Neural progenitor cell (in vitro differentiated cells): ENCODE data around the gene BRD9. TPM values are rescaled to one million over a fixed set of nuclear protein-coding genes. Genes with fewer than 3 reads are reported as not detected.
A peak's percentile ranks its signal among the peaks of the same experiment; 100 is the strongest.
"Not testable (repeated sequence)": the region's sequence is repeated elsewhere in the genome, so short reads cannot be mapped to it uniquely, and the experiment has no call there.

Source experiments
- DNase-seq: peaks from one replicate; pipeline ENCODE4 v3.0.0-alpha.2; 2016; ENCODE audit warnings: low spot score
- H2AFZ ChIP-seq: fragments of 200-600 bp; sonication (generic); replicated peaks from 2 replicates; pipeline ENCODE4 v1.6.1; 2016; ENCODE audit warnings: antibody characterized with exemption
- H3F3A ChIP-seq: fragments of 200-600 bp; sonication (generic); 2 replicates; pipeline ENCODE4 v1.6.1; 2016; ENCODE audit warnings: antibody characterized with exemption, low read depth
- H3K27ac ChIP-seq: fragments of 200-600 bp; sonication (generic); 2 replicates; pipeline ENCODE4 v1.5.1; 2016; ENCODE audit warnings: mild to moderate bottlenecking
- H3K27me3 ChIP-seq: fragments of 200-600 bp; sonication (generic); 2 replicates; pipeline ENCODE4 v1.6.1; 2016; ENCODE audit warnings: mild to moderate bottlenecking, moderate library complexity
- H3K36me3 ChIP-seq: fragments of 200-600 bp; sonication (generic); 2 replicates; pipeline ENCODE4 v1.5.1; 2016
- H3K4me1 ChIP-seq: fragments of 200-600 bp; sonication (generic); 2 replicates; pipeline ENCODE4 v1.6.1; 2016; ENCODE audit warnings: mixed run types
- H3K4me2 ChIP-seq: fragments of 200-600 bp; sonication (generic); 2 replicates; pipeline ENCODE4 v1.6.1; 2016
- H3K4me3 ChIP-seq: fragments of 200-600 bp; sonication (generic); 2 replicates; pipeline ENCODE4 v1.5.1; 2016
- H3K79me2 ChIP-seq: fragments of 200-600 bp; sonication (generic); 2 replicates; pipeline ENCODE4 v1.6.1; 2016; ENCODE audit warnings: low read depth
- H3K9ac ChIP-seq: fragments of 200-600 bp; sonication (generic); 2 replicates; pipeline ENCODE4 v1.6.1; 2016
- H3K9me3 ChIP-seq: fragments of 200-600 bp; sonication (generic); 2 replicates; pipeline ENCODE4 v1.5.1; 2016; ENCODE audit warnings: low read depth
- H4K20me1 ChIP-seq: fragments of 200-600 bp; sonication (generic); 2 replicates; pipeline ENCODE4 v1.6.1; 2016; ENCODE audit warnings: low read depth
- H3K27ac Mint-ChIP-seq: 3 replicates; pipeline ENCODE4 v1.8.0; 2021; ENCODE audit warnings: mixed read lengths
- H3K27me3 Mint-ChIP-seq: 2 replicates; pipeline ENCODE4 v1.8.0; 2022; ENCODE audit warnings: low read depth, mild to moderate bottlenecking, inconsistent platforms, moderate library complexity, mixed read lengths; ENCODE audit not compliant: insufficient read depth
- H3K36me3 Mint-ChIP-seq: 3 replicates; pipeline ENCODE4 v1.8.0; 2021; ENCODE audit warnings: mixed read lengths
- H3K4me1 Mint-ChIP-seq: 3 replicates; pipeline ENCODE4 v1.8.0; 2021; ENCODE audit warnings: mixed read lengths
- H3K4me3 Mint-ChIP-seq: 3 replicates; pipeline ENCODE4 v1.8.0; 2021; ENCODE audit warnings: mild to moderate bottlenecking, moderate library complexity, mixed read lengths
- H3K9me3 Mint-ChIP-seq: 3 replicates; pipeline ENCODE4 v1.8.0; 2020; ENCODE audit warnings: mixed read lengths
- EZH2 ChIP-seq: fragments of 200-600 bp; sonication (generic); IDR thresholded peaks from 2 replicates; pipeline ENCODE4 v1.6.1; 2017; ENCODE audit warnings: antibody characterized with exemption, mild to moderate bottlenecking, moderate library complexity
- EZH2phosphoT487 ChIP-seq: fragments of 200-600 bp; sonication (generic); IDR thresholded peaks from 2 replicates; pipeline ENCODE4 v1.6.1; 2017; ENCODE audit warnings: antibody characterized with exemption
- total RNA-seq: library from RNA; depleted of rRNA; stranded (reverse); fragments of >200 nt; gene quantifications from 2 replicates; pipeline ENCODE4 v1.2.3, GENCODE V29; 2015; ENCODE audit warnings: low replicate concordance
- TF ChIP-seq, protein P1 (sequence below): fragments of 200-600 bp; sonication (generic); IDR thresholded peaks from 2 replicates; pipeline ENCODE4 v1.5.1; 2017; ENCODE audit warnings: antibody characterized with exemption, mild to moderate bottlenecking

The BRD9 gene
- total RNA-seq, 1 donor from 2014 or later: 37.5 TPM

DNA sequence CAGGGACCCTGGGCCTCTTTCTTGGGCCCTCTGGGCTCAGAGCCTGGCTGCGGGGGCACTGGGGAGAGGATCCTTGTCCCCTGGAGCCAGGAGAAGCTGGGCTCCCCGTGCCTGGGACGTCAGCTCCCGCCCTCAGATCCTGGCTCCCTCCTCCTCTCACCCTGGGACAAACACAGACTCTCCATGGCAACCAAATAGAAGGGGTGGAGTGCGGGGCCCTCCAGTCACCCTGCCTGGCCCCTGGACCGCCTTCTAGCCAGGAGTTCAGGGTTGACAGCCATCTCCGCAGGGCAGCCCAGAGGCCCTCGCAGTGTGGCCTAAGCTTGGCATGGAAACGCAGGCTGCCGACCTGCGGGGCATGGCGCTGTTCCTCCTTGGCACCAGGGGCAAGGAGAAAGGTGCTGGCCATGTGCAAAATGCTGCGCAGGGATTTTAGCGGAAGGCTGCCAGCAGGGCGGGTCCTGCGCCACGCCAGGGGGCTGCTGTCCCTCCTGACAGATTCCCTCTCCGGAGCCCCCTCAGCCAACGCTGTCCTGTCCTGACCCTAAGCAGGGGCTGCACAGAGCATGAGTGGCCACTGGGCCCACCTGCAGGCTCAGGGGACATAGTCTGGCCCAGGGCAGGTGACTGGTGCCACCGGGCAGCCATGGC is 42.8 kb downstream of the BRD9 start:
- H3K36me3 Mint-ChIP-seq: no peaks in the 10 kb centered on the region
- Histone ChIP-seq H4K20me1 (no peaks in the 10 kb centered on the region), H3K9ac (no peak overlapping the region), H3K27me3 (no peaks in the 10 kb centered on the region), H3F3A (peaks cover 5% of the 10 kb centered on the region), H3K4me1 (peaks cover 15% of the 10 kb centered on the region), H3K27ac (no peak overlapping the region), H3K79me2 (no peaks in the 10 kb centered on the region), H3K9me3 (no peaks in the 10 kb centered on the region), H2AFZ (no peak overlapping the region), H3K36me3 (no peaks in the 10 kb centered on the region), H3K4me3 (no peak overlapping the region), H3K4me2 (no peak overlapping the region)
- TF ChIP-seq EZH2: no peak
- TF ChIP-seq, protein P1, sequence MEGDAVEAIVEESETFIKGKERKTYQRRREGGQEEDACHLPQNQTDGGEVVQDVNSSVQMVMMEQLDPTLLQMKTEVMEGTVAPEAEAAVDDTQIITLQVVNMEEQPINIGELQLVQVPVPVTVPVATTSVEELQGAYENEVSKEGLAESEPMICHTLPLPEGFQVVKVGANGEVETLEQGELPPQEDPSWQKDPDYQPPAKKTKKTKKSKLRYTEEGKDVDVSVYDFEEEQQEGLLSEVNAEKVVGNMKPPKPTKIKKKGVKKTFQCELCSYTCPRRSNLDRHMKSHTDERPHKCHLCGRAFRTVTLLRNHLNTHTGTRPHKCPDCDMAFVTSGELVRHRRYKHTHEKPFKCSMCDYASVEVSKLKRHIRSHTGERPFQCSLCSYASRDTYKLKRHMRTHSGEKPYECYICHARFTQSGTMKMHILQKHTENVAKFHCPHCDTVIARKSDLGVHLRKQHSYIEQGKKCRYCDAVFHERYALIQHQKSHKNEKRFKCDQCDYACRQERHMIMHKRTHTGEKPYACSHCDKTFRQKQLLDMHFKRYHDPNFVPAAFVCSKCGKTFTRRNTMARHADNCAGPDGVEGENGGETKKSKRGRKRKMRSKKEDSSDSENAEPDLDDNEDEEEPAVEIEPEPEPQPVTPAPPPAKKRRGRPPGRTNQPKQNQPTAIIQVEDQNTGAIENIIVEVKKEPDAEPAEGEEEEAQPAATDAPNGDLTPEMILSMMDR: no peak
- TF ChIP-seq EZH2phosphoT487: no peak
- peaks cover 23% of the 10 kb centered on the region for H3K4me1 Mint-ChIP-seq
- peak; percentile 51 for DNase-seq
- H3K9me3 Mint-ChIP-seq: no peaks in the 10 kb centered on the region
- peak overlapping the region; percentile 89 for H3K27ac Mint-ChIP-seq
- H3K4me3 Mint-ChIP-seq: peak overlapping the region; percentile 33
- peaks cover 9% of the 10 kb centered on the region for H3K27me3 Mint-ChIP-seq

DNA sequence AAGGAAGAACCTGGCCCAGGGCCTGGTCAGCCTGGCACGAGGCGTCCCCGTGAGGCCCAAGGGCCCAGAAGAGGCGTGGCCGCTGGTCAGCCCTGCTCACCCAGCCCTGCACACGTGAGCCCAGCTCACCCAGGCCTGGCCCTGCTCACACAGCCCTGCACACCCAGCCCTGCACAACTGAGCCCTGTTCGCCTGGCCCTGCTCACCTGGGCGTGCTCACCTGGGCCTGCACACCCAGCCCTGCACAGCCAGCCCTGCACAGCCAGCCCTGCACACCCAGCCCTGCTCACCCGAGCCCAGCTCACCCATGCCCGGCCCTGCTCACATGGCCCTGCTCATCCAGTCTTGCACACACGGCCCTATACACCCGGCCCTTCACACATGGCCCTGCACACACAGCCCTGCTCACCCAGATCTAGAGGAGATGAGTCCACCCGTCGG is 43.9 kb downstream of the BRD9 start:
- Histone ChIP-seq H3K9me3 (no peaks in the 10 kb centered on the region), H3K4me3 (no peak overlapping the region), H3K79me2 (no peaks in the 10 kb centered on the region), H3K27ac (no peak overlapping the region), H3K36me3 (no peaks in the 10 kb centered on the region), H3K4me2 (no peak overlapping the region), H3F3A (peaks cover 9% of the 10 kb centered on the region), H2AFZ (no peak overlapping the region), H4K20me1 (no peaks in the 10 kb centered on the region), H3K9ac (no peak overlapping the region), H3K4me1 (peaks cover 20% of the 10 kb centered on the region), H3K27me3 (no peaks in the 10 kb centered on the region)
- DNase-seq: no peak
- Mint-ChIP-seq H3K36me3 (no peaks in the 10 kb centered on the region), H3K4me1 (peaks cover 25% of the 10 kb centered on the region), H3K27ac (peak overlapping the region; percentile 87), H3K9me3 (no peaks in the 10 kb centered on the region), H3K27me3 (peaks cover 9% of the 10 kb centered on the region), H3K4me3 (no peak overlapping the region)
- TF ChIP-seq, protein P1: no peak
- no peak for TF ChIP-seq EZH2phosphoT487
- no peak for TF ChIP-seq EZH2

GRCh38 chr5:847736-848135 is 44.9 kb downstream of the BRD9 start:
- not testable (repeated sequence) for H3K36me3 Mint-ChIP-seq, H3K36me3 ChIP-seq, H3K27ac Mint-ChIP-seq, H4K20me1 ChIP-seq, H3F3A ChIP-seq, H3K27ac ChIP-seq, H3K79me2 ChIP-seq, H3K9me3 ChIP-seq, H3K27me3 ChIP-seq, H3K4me2 ChIP-seq, DNase-seq, H3K4me3 Mint-ChIP-seq, H2AFZ ChIP-seq, H3K4me3 ChIP-seq, H3K9me3 Mint-ChIP-seq, H3K27me3 Mint-ChIP-seq, H3K9ac ChIP-seq
- H3K4me1 ChIP-seq: peaks cover 20% of the 10 kb centered on the region
- H3K4me1 Mint-ChIP-seq: peaks cover 25% of the 10 kb centered on the region

GRCh38 chr5:847212-847611 is 45.4 kb downstream of the BRD9 start:
- not testable (repeated sequence) for H3F3A ChIP-seq, H3K36me3 ChIP-seq
- H3K4me1 ChIP-seq: peaks cover 20% of the 10 kb centered on the region

GRCh38 chr5:846602-847091 is 46.0 kb downstream of the BRD9 start:
- not testable (repeated sequence) for H3K4me3 ChIP-seq, DNase-seq, H2AFZ ChIP-seq, H3K79me2 ChIP-seq, H3K4me2 ChIP-seq, H3K36me3 Mint-ChIP-seq, H3K9me3 ChIP-seq, H4K20me1 ChIP-seq, H3K9ac ChIP-seq, H3K27me3 ChIP-seq, H3F3A ChIP-seq, H3K36me3 ChIP-seq, H3K9me3 Mint-ChIP-seq, H3K27me3 Mint-ChIP-seq, H3K4me3 Mint-ChIP-seq, H3K27ac ChIP-seq
- peak overlapping the region; percentile 9 for H3K27ac Mint-ChIP-seq
- H3K4me1 Mint-ChIP-seq: peaks cover 25% of the 10 kb centered on the region
- H3K4me1 ChIP-seq: peaks cover 20% of the 10 kb centered on the region

More at GRCh38 chr5:847212-847611, 45.4 kb downstream of the BRD9 start:
- H3K4me1 Mint-ChIP-seq: peaks cover 25% of the 10 kb centered on the region
- H3K4me2 ChIP-seq, H3K9me3 Mint-ChIP-seq, H3K27me3 Mint-ChIP-seq, DNase-seq, H3K79me2 ChIP-seq, H3K4me3 ChIP-seq, H3K9ac ChIP-seq, H3K36me3 Mint-ChIP-seq, H3K27ac Mint-ChIP-seq, H4K20me1 ChIP-seq, H3K27me3 ChIP-seq, H3K9me3 ChIP-seq, H3K27ac ChIP-seq, H2AFZ ChIP-seq, H3K4me3 Mint-ChIP-seq: not testable (repeated sequence)

DNA sequence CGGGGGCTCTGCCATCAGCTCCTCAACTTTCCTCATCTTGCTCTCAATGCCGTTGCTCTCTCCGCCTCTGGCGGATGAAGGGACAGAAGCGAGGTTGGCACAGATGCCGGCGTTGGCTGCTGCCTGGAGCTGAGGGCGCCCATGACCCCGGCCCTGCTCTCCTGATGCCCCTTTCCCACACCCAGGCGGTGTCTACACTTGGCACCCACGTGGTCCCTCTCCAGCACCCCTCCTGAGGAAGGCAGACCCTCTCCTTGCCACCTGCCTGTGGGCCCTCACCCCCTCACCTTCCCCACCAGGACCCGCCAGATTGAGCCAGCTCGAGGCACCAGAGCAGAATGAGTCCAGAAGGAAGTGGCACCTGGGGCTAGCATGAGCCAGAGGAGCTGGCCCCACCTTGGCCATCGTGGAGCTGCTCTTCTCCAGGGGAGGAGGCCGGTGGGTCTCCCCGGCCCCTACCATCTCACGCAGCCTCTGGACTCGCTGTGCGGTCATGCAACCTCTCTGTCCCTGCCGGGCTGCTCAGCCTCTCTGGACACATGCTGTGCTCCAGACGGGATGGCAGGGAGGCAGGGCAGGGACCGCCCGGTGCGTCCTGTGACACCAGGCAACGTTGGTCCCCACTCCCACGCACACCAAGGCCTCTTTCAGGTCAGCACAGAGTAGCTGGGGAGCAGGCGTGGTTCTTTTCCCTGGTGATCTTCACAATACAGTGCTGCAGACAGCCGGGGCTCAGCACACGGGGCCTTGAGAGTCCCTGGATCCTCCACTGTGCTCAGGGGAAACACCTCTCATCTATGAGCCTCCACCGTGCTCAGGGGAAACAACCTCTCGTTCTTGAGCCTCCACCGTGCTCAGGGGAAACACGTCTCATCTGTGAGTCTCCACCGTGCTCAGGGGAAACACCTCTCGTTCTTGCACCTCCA is 46.7 kb downstream of the BRD9 start:
- H3K27ac ChIP-seq, H3K27me3 ChIP-seq, H3K9ac ChIP-seq, H4K20me1 ChIP-seq, H3K4me2 ChIP-seq, H3K27me3 Mint-ChIP-seq, H3K36me3 Mint-ChIP-seq, H3K4me3 Mint-ChIP-seq, H3K9me3 ChIP-seq, H3F3A ChIP-seq, H2AFZ ChIP-seq, H3K79me2 ChIP-seq, H3K9me3 Mint-ChIP-seq, H3K4me3 ChIP-seq, DNase-seq, H3K36me3 ChIP-seq: not testable (repeated sequence)
- peaks cover 20% of the 10 kb centered on the region for H3K4me1 ChIP-seq
- Mint-ChIP-seq H3K27ac (peak overlapping the region; percentile 9), H3K4me1 (peaks cover 21% of the 10 kb centered on the region)
